RCC 7860 (cell line): ENCODE data around the gene TPX2.

Experiments
- DNase-seq: peaks from one replicate; pipeline ENCODE4 v3.0.0-alpha.2; 2015; ENCODE audit warnings: low spot score
- FAIRE-seq: peaks from 2 replicates; lab custom pipeline; 2012; peaks lifted over from hg19 to GRCh38; lab: Jason Lieb, UNC

TPX2 gene, protein sequence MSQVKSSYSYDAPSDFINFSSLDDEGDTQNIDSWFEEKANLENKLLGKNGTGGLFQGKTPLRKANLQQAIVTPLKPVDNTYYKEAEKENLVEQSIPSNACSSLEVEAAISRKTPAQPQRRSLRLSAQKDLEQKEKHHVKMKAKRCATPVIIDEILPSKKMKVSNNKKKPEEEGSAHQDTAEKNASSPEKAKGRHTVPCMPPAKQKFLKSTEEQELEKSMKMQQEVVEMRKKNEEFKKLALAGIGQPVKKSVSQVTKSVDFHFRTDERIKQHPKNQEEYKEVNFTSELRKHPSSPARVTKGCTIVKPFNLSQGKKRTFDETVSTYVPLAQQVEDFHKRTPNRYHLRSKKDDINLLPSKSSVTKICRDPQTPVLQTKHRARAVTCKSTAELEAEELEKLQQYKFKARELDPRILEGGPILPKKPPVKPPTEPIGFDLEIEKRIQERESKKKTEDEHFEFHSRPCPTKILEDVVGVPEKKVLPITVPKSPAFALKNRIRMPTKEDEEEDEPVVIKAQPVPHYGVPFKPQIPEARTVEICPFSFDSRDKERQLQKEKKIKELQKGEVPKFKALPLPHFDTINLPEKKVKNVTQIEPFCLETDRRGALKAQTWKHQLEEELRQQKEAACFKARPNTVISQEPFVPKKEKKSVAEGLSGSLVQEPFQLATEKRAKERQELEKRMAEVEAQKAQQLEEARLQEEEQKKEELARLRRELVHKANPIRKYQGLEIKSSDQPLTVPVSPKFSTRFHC

DNA sequence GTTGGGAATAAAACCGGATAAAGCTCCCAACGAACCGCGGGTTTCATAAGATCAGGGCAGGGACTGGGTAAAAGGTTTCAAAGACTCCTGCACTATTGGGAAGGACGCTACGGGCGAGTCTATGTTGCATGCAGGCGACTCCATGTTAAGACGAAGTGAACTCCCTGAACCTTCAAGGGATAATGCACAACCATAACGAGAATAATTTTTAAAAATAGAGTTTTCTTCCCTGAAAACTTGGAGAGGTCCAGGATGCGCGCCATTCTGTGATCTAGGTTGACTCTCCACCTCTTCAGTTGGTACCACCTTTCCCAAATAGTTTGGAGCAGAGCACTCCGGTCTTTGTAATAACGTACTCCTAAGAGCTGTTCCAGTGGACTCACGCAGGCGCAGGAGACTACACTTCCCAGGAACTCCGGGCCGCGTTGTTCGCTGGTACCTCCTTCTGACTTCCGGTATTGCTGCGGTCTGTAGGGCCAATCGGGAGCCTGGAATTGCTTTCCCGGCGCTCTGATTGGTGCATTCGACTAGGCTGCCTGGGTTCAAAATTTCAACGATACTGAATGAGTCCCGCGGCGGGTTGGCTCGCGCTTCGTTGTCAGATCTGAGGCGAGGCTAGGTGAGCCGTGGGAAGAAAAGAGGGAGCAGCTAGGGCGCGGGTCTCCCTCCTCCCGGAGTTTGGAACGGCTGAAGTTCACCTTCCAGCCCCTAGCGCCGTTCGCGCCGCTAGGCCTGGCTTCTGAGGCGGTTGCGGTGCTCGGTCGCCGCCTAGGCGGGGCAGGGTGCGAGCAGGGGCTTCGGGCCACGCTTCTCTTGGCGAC lies at the start of gene TPX2:
Gene TPX2, plus strand, starts transcription at position 562 of the 821 bp plus-strand sequence. CDS start 18,187 bp downstream, outside the sequence.
- FAIRE-seq (peak; percentile 87), DNase-seq (peak; percentile 97)

- FAIRE-seq (no peak), DNase-seq (no peak)
These were observed 48.9 kb upstream of the TPX2 start for GRCh38 chr20:31690124-31690666.

- FAIRE-seq: no peak
These were observed 47.3 kb upstream of the TPX2 start for GRCh38 chr20:31691646-31692275.

DNA sequence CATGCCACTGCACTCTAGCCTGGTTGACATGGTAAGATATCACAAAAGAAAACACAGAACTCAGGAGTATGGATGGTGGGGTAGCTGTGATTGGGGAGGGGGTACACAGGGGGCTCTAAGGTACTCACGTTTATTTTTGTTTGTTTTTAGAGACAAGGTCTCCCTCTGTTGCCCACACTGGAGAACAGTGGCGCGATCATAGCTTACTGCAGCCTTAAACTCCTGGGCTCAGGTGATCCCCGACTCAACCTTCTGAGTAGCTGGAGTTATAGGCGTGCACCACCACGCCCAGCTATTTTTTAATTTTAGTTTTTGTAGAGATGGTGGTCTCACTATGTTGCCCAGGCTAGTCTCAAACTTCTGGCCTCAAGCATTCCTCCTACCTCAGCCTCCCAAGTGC lies 45.7 kb upstream of the TPX2 start:
- no peak for FAIRE-seq

More at GRCh38 chr20:31691646-31692275, 47.3 kb upstream of the TPX2 start:
- DNase-seq: no peak

GRCh38 chr20:31693987-31694661 lies 45.0 kb upstream of the TPX2 start:
- DNase-seq (no peak), FAIRE-seq (no peak)

More for the DNA sequence above, 45.7 kb upstream of the TPX2 start:
- DNase-seq: no peak

GRCh38 chr20:31694842-31695593 lies 44.1 kb upstream of the TPX2 start:
- DNase-seq: no peak
- no peak for FAIRE-seq

GRCh38 chr20:31695849-31696804 lies 43.0 kb upstream of the TPX2 start:
- DNase-seq (peak; percentile 99), FAIRE-seq (peak; percentile 95)

DNA sequence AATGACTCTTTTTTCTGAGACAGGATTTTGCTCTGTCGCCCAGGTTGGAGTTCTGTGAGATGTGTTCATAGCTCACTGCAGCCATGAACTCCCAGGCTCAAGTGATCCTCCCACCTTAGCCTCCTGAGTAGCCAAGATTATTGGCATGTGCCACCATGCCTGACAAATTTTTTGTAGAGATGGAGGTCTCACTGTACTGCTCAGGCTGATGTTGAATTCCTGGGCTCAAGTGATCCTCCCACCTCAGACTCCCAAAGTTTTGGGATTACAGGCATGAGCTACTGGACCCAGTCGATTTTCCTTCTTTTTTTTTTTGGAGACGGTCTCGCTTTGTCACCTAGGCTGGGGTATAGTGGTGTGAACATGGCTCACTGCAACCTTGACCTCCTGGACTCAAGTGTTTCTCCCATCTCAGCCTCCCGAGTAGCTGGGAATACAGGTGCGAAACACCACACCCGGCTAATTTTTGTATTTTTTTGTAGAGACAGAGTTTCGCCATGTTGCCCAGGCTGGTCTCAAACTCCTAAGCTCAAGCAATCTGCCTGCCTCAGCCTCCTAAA lies 40.8 kb upstream of the TPX2 start:
- FAIRE-seq (no peak), DNase-seq (no peak)

DNA sequence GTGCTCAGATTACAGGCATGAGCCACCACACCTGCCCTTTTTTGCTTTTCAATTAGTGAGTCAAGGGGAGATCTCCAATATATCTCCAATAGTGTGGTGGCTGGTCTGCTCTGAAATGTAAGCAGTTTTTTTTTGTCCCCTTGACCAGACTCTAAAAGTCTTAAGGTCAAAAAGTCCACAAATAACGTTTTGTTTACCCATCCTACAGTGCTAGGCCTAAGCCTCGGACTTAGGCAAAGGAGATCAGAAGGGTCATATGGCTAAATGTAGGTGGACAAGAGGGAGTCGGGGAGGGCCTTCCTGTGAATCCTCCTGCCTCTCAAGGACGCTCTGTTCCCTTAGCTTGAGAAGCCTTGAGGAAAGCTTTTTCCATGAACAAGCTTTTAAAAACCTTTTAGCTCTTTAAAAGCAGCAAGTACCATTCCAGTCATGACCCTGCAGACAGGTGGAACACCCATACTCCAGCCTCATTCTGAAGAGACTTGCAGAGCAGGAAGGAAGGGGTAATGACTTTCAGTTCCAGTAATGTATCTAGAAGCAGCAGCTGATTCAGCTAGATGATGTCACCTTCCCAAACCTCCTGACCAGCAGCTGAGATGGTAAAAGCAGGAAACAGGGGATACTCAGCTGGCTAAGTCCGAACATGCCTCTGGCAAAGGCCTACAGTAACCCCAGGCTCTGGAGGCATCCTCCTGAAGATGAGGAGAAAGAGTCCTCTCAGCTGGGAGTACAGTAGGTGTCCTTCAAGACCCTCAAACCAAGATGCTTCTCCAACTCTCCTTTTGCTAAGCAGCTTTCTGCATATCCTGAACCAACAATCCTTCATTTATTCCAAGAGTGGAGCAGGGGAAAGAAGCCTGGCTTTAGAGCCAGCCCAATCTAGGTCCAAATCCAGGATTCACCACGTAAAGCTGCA lies 40.0 kb upstream of the TPX2 start:
- DNase-seq: peak; percentile 93
- FAIRE-seq: peak; percentile 88

DNA sequence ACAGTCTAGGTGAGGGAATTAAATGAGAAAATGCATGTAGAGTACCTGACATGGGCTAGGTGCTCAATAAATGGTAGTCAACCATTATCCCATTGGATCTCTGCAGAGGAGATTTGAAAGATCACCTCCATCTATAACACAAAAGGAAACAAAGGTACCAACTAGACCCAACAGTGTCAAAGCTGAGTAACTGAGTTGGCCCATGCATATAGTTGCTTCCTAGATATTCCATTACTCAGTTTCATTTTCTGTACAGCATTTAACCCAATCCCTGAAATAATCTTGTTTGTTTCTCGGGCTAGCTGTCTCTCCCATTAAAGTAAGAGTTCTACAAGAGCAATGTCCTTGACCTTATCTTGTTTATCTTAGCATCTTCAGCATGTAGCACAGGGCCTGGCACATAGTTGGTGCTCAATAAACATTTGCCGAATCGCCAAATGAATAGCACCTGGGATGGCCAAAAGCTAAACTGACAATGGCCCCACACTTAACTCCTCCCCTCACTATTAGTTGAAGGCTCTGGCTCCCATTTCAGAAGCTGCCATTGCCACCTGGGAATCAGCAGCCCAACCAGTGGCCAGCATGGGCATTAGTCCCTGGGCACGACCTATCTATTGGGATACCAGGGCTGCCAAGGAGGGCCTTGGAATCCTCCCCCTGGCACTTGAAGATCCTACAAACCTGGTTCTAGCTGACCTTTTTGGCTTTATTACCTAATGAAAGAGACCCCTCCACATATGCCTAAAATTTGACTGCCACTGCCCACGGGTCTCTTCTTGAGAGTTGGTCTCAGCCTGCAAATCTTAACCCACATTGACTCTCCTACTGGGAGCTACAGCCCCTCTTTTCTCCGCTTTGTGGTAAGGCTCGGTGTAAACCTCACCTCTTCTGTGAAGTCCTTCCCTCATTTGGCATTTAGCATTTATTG lies 39.0 kb upstream of the TPX2 start:
- no peak for DNase-seq
- no peak for FAIRE-seq

DNA sequence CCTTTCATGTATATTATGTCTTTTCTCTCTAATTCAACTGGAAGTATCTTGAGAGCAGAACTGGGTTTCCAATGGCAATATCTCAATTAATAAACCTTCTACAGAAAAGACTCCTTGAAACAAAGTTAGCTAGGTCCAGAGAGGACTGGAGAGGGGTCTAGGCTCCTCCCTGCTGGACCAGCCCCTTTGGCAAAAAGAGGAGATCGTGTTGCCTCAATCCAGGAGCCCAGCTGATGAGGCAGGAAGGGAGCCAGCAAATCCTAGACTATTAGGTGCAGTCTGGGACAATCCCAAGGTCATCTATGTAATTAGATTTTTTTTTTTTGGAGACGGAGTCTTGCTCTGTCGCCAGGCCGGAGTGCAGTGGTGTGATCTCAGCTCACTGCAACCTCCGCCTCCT lies 38.3 kb upstream of the TPX2 start:
- DNase-seq (no peak), FAIRE-seq (no peak)

DNA sequence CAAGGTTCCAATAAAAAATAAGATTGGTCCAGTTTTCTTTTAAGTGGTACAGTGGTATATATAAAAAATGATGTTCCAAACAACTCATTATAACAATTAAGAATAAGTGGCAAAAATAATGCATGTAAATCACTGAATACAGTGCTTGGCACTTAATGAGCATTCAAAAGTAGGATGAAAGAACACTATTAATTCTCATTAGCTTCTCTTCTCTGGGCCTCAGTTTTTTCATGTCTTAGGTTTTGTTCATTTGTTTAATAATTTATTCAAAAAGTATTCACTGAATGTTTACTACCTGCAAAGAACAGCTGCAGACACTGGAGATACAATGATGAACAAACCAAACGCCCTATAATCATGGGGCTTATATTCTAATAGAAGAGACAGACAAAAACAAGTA lies 37.5 kb upstream of the TPX2 start:
- no peak for FAIRE-seq
- no peak for DNase-seq

DNA sequence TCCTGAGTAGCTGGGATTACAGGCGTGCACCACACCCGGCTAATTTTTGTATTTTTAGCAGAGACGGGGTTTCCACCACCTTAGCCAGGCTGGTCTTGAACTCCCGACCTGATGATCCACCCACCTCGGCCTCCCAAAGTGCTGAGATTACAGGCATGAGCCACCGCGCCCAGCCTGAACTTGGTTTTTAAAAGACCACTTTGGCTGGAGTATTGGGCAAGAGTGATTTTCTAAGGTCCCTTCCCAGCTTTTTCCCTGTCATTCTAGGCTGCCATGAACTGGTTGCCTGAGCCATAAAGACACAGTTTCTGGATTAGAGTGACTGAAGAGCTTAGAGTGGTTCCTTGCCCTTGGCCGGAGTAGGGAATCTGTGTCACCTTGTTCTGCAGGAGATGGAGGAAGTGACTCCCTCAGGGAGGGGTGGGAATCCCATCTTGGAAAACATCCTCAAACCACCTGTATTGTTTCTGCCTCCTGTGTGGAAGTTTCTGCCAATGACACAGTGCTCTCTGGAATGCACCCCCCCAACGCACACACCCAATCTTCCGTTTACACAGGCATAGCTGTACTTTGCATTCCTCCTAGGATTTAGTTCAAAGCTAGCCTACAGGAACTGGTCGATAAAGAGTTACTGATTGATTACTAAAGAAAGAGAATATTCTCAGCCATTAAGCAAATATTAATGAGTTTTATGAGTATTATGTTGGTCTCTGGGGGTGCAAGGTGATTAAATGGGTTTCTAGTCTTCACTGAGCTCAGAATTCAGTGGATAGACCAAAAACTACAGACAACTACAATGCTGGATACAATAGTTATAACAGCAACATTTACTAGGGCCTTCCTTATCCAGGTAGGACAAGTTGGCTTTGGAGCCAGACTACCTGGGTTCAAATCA lies 34.6 kb upstream of the TPX2 start:
- DNase-seq (peak; percentile 89), FAIRE-seq (peak; percentile 81)

- no peak for FAIRE-seq
These were observed 33.9 kb upstream of the TPX2 start for GRCh38 chr20:31705191-31705590.

More at GRCh38 chr20:31705191-31705590, 33.9 kb upstream of the TPX2 start:
- no peak for DNase-seq
